ENCODE results near the gene DNMT3L. TPM values are rescaled to one million over a fixed set of nuclear protein-coding genes. Genes with fewer than 3 reads are reported as not detected.
"Not testable (repeated sequence)": the region's sequence is repeated elsewhere in the genome, so short reads cannot be mapped to it uniquely, and the experiment has no call there.

The DNMT3L gene
- total RNA-seq, 2 experiments from 2014 or later: not detected

GRCh38 chr21:44202590-44203299, 59.0 kb downstream of the DNMT3L start:
- H3K27ac Mint-ChIP-seq; H3K27me3 Mint-ChIP-seq; DNase-seq; H3K4me1 Mint-ChIP-seq; POLR2A ChIA-PET; H3K36me3 Mint-ChIP-seq (ENCODE audit: low read depth); CTCF ChIA-PET; H3K9me3 Mint-ChIP-seq; H3K4me3 Mint-ChIP-seq: not testable (repeated sequence)

GRCh38 chr21:44199997-44200396, 61.7 kb downstream of the DNMT3L start:
- DNase-seq; H3K4me1 Mint-ChIP-seq; POLR2A ChIA-PET; H3K9me3 Mint-ChIP-seq; H3K36me3 Mint-ChIP-seq (ENCODE audit: low read depth); CTCF ChIA-PET; H3K27me3 Mint-ChIP-seq; H3K4me3 Mint-ChIP-seq; H3K27ac Mint-ChIP-seq: not testable (repeated sequence)

- Mint-ChIP-seq H3K36me3 (ENCODE audit: low read depth) (no peaks in the 10 kb centered on the region), H3K4me1 (peaks cover 8% of the 10 kb centered on the region), H3K27me3 (no peaks in the 10 kb centered on the region), H3K9me3 (no peaks in the 10 kb centered on the region), H3K27ac (no peak overlapping the region), H3K4me3 (no peak overlapping the region)
- DNase-seq: no peak
- ChIA-PET CTCF (no interaction called here), POLR2A (no interaction called here)
Observed at GRCh38 chr21:44199448-44199847, 62.2 kb downstream of the DNMT3L start.

- H3K4me1 Mint-ChIP-seq; H3K9me3 Mint-ChIP-seq; POLR2A ChIA-PET; CTCF ChIA-PET; H3K27me3 Mint-ChIP-seq; H3K36me3 Mint-ChIP-seq (ENCODE audit: low read depth); H3K4me3 Mint-ChIP-seq; H3K27ac Mint-ChIP-seq; DNase-seq: not testable (repeated sequence)
Observed at GRCh38 chr21:44197156-44197516, 64.6 kb downstream of the DNMT3L start.

Other genes with a start within 250 kb of the DNMT3L start
- gene TRAPPC10, start 249.6 kb downstream of the DNMT3L start, total RNA-seq: 10 to 100 TPM; 76.0 to 76.5 TPM
- 10 to 100 TPM; 18.6 to 22.5 TPM for gene PWP2, start 154.5 kb downstream of the DNMT3L start, total RNA-seq
- gene GATD3, start 128.2 kb downstream of the DNMT3L start, total RNA-seq: 10 to 100 TPM; 48.9 to 49.5 TPM
- gene ICOSLG, start 21.0 kb downstream of the DNMT3L start, total RNA-seq: 1 to 10 TPM; 6.1 to 6.6 TPM
- under 1 TPM; 0.48 to 0.58 TPM for gene AIRE, start 24.0 kb upstream of the DNMT3L start, total RNA-seq
- gene PFKL, start 38.2 kb upstream of the DNMT3L start, total RNA-seq: 100 to 1,000 TPM; 218 to 221 TPM
- gene CFAP410, start 77.5 kb upstream of the DNMT3L start, total RNA-seq: 10 to 100 TPM; 14.2 to 15.5 TPM
- 10 to 100 TPM; 13.7 to 14.8 TPM for gene TRPM2, start 91.7 kb upstream of the DNMT3L start, total RNA-seq
- gene LRRC3, start 193.6 kb upstream of the DNMT3L start, total RNA-seq: 1 to 10 TPM; 3.7 to 3.8 TPM